Measurements from ENCODE around the gene CDC25B. TPM values are rescaled to one million over a fixed set of nuclear protein-coding genes. Genes with fewer than 3 reads are reported as not detected.

Gene CDC25B
- total and polyA plus RNA-seq, 2 of the 13 experiments (the other 11 are each of a cell fraction or from before 2014, with no cell fraction given), result 14.5 to 19.4 TPM

GRCh38 chr20:3786665-3787323, 9.3 kb upstream of the CDC25B start, which contains the start of gene CENPB (continued):
- TF ChIP-seq HOMEZ (CRISPR knock-in tag; IDR thresholded peaks at IDR 0.05; ENCODE audit: low read depth), result no peak
- TF ChIP-seq RXRB (CRISPR knock-in tag; IDR thresholded peaks at IDR 0.05; ENCODE audit: borderline replicate concordance), result peak; percentile 62; the same call in 1 of the 2 replicates
- no peak for TF ChIP-seq NFYC (CRISPR knock-in tag; IDR thresholded peaks at IDR 0.05)
- no peak for TF ChIP-seq SMARCE1 (IDR thresholded peaks at IDR 0.05; ENCODE audit: borderline replicate concordance)
- TF ChIP-seq KDM4B (CRISPR knock-in tag; IDR thresholded peaks at IDR 0.05), result no peak
- TF ChIP-seq BCLAF1 (IDR thresholded peaks at IDR 0.05), result no peak
- peak; percentile 49 for TF ChIP-seq ZBTB25 (CRISPR knock-in tag; IDR thresholded peaks at IDR 0.05)
- TF ChIP-seq E2F5 (CRISPR knock-in tag; conservative IDR thresholded peaks at IDR 0.05), result peak; percentile 51
- TF ChIP-seq TGIF2 (CRISPR knock-in tag; IDR thresholded peaks at IDR 0.05), result no peak
- TF ChIP-seq HMGXB3 (CRISPR knock-in tag; IDR thresholded peaks at IDR 0.05; ENCODE audit: borderline replicate concordance), result no peak
- no peak for TF ChIP-seq U2AF1 (optimal IDR thresholded peaks at IDR 0.05; ENCODE audit: low read depth, low read length)
- no peak for TF ChIP-seq ZNF354B (CRISPR knock-in tag; IDR thresholded peaks at IDR 0.05)
- no peak for TF ChIP-seq ZC3H13 (CRISPR knock-in tag; IDR thresholded peaks at IDR 0.05)
- no peak for TF ChIP-seq ZNF512 (CRISPR knock-in tag; IDR thresholded peaks at IDR 0.05)
- no peak for TF ChIP-seq HMG20B (CRISPR knock-in tag; conservative IDR thresholded peaks at IDR 0.05)

Measured in HepG2 (cell line).